Measurements from ENCODE around the gene PDE4D. TPM values are rescaled to one million over a fixed set of nuclear protein-coding genes. Genes with fewer than 3 reads are reported as not detected.

PDE4D gene
- total and polyA plus RNA-seq, 10 of the 15 experiments (the other 5 are each of a cell fraction or from before 2014, with no cell fraction given): 0.87 to 4.1 (median 2.2) TPM

DNA sequence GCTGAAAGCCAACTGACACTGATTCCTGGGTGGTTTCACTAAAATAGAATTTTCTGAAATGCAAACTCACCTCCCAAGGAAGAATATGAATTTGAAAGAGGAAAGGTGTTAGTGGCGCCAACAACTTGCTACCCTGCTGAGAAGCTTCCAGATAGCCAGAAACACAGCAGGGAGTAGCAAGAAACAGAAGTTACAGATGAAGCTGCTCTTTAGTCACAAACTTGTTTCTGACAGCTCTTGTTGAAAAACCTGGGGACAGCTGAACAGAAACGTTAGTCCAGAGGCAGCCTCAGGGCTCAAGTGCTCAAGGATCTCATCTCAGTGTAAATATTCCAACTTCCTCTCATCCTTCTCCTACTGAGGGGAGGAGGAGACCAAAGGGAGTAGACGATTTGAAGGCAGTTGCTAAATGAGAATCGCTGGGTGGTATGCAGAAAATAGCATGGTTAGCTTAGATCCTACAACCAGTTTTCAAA is 184.1 kb downstream of the PDE4D start (continued):
- TF ChIP-seq, protein P1, sequence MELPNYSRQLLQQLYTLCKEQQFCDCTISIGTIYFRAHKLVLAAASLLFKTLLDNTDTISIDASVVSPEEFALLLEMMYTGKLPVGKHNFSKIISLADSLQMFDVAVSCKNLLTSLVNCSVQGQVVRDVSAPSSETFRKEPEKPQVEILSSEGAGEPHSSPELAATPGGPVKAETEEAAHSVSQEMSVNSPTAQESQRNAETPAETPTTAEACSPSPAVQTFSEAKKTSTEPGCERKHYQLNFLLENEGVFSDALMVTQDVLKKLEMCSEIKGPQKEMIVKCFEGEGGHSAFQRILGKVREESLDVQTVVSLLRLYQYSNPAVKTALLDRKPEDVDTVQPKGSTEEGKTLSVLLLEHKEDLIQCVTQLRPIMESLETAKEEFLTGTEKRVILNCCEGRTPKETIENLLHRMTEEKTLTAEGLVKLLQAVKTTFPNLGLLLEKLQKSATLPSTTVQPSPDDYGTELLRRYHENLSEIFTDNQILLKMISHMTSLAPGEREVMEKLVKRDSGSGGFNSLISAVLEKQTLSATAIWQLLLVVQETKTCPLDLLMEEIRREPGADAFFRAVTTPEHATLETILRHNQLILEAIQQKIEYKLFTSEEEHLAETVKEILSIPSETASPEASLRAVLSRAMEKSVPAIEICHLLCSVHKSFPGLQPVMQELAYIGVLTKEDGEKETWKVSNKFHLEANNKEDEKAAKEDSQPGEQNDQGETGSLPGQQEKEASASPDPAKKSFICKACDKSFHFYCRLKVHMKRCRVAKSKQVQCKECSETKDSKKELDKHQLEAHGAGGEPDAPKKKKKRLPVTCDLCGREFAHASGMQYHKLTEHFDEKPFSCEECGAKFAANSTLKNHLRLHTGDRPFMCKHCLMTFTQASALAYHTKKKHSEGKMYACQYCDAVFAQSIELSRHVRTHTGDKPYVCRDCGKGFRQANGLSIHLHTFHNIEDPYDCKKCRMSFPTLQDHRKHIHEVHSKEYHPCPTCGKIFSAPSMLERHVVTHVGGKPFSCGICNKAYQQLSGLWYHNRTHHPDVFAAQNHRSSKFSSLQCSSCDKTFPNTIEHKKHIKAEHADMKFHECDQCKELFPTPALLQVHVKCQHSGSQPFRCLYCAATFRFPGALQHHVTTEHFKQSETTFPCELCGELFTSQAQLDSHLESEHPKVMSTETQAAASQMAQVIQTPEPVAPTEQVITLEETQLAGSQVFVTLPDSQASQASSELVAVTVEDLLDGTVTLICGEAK (IDR thresholded peaks at IDR 0.05; ENCODE audit: borderline replicate concordance): no peak
- TF ChIP-seq MXI1 (IDR thresholded peaks at IDR 0.05; ENCODE audit: low read depth, low read length): no peak
- TF ChIP-seq ASH2L (IDR thresholded peaks at IDR 0.05; ENCODE audit: borderline replicate concordance, low read depth): no peak
- TF ChIP-seq BHLHE40 (IDR thresholded peaks at IDR 0.05; ENCODE audit: borderline replicate concordance in 1 of 2, low read depth in 2 of 2, low read length in 1 of 2): no peak
- TF ChIP-seq TCF7 (IDR thresholded peaks at IDR 0.05; ENCODE audit: borderline replicate concordance): no peak
- TF ChIP-seq, protein P2, sequence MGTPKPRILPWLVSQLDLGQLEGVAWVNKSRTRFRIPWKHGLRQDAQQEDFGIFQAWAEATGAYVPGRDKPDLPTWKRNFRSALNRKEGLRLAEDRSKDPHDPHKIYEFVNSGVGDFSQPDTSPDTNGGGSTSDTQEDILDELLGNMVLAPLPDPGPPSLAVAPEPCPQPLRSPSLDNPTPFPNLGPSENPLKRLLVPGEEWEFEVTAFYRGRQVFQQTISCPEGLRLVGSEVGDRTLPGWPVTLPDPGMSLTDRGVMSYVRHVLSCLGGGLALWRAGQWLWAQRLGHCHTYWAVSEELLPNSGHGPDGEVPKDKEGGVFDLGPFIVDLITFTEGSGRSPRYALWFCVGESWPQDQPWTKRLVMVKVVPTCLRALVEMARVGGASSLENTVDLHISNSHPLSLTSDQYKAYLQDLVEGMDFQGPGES (IDR thresholded peaks at IDR 0.05): no peak
- TF ChIP-seq, protein P3, sequence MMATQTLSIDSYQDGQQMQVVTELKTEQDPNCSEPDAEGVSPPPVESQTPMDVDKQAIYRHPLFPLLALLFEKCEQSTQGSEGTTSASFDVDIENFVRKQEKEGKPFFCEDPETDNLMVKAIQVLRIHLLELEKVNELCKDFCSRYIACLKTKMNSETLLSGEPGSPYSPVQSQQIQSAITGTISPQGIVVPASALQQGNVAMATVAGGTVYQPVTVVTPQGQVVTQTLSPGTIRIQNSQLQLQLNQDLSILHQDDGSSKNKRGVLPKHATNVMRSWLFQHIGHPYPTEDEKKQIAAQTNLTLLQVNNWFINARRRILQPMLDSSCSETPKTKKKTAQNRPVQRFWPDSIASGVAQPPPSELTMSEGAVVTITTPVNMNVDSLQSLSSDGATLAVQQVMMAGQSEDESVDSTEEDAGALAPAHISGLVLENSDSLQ (IDR thresholded peaks at IDR 0.05): no peak
- TF ChIP-seq CHD1 (IDR thresholded peaks at IDR 0.05; ENCODE audit: low read depth, low read length): no peak
- TF ChIP-seq ZNF207 (IDR thresholded peaks at IDR 0.05; ENCODE audit: borderline replicate concordance): no peak
- TF ChIP-seq MTA3 (IDR thresholded peaks at IDR 0.05; ENCODE audit: borderline replicate concordance, low read length): no peak
- no peak for TF ChIP-seq CREM (IDR thresholded peaks at IDR 0.05; ENCODE audit: low read depth)

All from GM12878 (cell line).